GM12878 (cell line): ENCODE results near the gene LASP1. TPM values are rescaled to one million over a fixed set of nuclear protein-coding genes. Genes with fewer than 3 reads are reported as not detected.

ENCODE experiments used
- ATAC-seq: fragments of 200-7000 bp; cut with Tn5 transposase; 3 replicates; pipeline ENCODE4 v1.9.1; 2020; ENCODE audit warnings: mild to moderate bottlenecking, moderate library complexity
- BruUV-seq: library from RNA; stranded (reverse); fragments of 400-500 nt; replicated peaks from 2 replicates; lab custom pipeline; 2021; lab: Mats Ljungman, UMichigan
- CTCF ChIA-PET: fragments of 300-600 bp; sonication (Branson Sonifier 250); formaldehyde crosslinking; extraction: SDS; loops from one replicate; lab custom pipeline; 2021; ENCODE audit warnings: inconsistent platforms; lab: Yijun Ruan, JAX
- POLR2A ChIA-PET: fragments of 350-600 bp; formaldehyde crosslinking; extraction: SDS; loops from one replicate; lab custom pipeline; 2021; ENCODE audit warnings: inconsistent platforms; lab: Charles Lee
- RAD21 ChIA-PET: fragments of 300-600 bp; sonication (Branson Sonifier 250); formaldehyde crosslinking; loops from one replicate; lab custom pipeline; 2023; ENCODE audit warnings: antibody characterized with exemption; ENCODE audit not compliant: unreplicated experiment; lab: Charles Lee
- SMC1A ChIA-PET: fragments of 300-600 bp; sonication (Branson Sonifier 250); formaldehyde crosslinking; loops from one replicate; lab custom pipeline; 2023; ENCODE audit not compliant: unreplicated experiment, uncharacterized antibody; lab: Charles Lee
- DNase-seq: peaks from one replicate; pipeline ENCODE4 v3.0.0-alpha.2; 2011; ENCODE audit warnings: low read depth, low spot score
- FAIRE-seq: peaks from 3 replicates; lab custom pipeline; 2011; peaks lifted over from hg19 to GRCh38; lab: Jason Lieb, UNC
- H2AFZ ChIP-seq: 2 replicates; pipeline ENCODE4 v1.6.0; 2011; ENCODE audit warnings: low read depth, low read length, control low read depth; ENCODE audit not compliant: control insufficient read depth
- H3K27ac ChIP-seq: 2 replicates; pipeline ENCODE4 v1.5.1; 2011; ENCODE audit warnings: control low read depth; ENCODE audit not compliant: control insufficient read depth, insufficient read depth
- H3K27me3 ChIP-seq, 2 experiments: replicated peaks in 1 of 2; 2 replicates each; pipeline versions ENCODE4 v1.6.0 to v1.6.1; 2011; ENCODE audit warnings: low read length in 1 of 2; ENCODE audit not compliant: control insufficient read depth in 2 of 2, insufficient read depth in 2 of 2
- H3K36me3 ChIP-seq, 2 experiments: 2 replicates each; pipeline ENCODE4 v1.5.1; 2011; ENCODE audit warnings: low read length in 1 of 2; ENCODE audit not compliant: control insufficient read depth in 2 of 2, insufficient read depth in 2 of 2
- H3K4me1 ChIP-seq: 2 replicates; pipeline ENCODE4 v1.6.1; 2011; ENCODE audit warnings: mild to moderate bottlenecking, low read length, moderate library complexity, mixed read lengths; ENCODE audit not compliant: control insufficient read depth, insufficient read depth
- H3K4me2 ChIP-seq: 2 replicates; pipeline ENCODE4 v1.6.0; 2011; ENCODE audit warnings: control low read depth; ENCODE audit not compliant: control insufficient read depth, insufficient read depth
- H3K4me3 ChIP-seq: fragments of 200-600 bp; sonication (generic); 2 replicates; pipeline ENCODE4 v1.5.1; 2016
- H3K79me2 ChIP-seq: 2 replicates; pipeline ENCODE4 v1.6.0; 2011; ENCODE audit warnings: low read length; ENCODE audit not compliant: control insufficient read depth, insufficient read depth
- H3K9ac ChIP-seq: 2 replicates; pipeline ENCODE4 v1.8.0; 2011; ENCODE audit warnings: low read length, control low read depth, mixed read lengths; ENCODE audit not compliant: control insufficient read depth, insufficient read depth
- H3K9me3 ChIP-seq: replicated peaks from 3 replicates; pipeline ENCODE4 v1.5.1; 2011; ENCODE audit warnings: mild to moderate bottlenecking, low read length; ENCODE audit not compliant: control insufficient read depth, insufficient read depth
- H4K20me1 ChIP-seq: 2 replicates; pipeline ENCODE4 v1.6.0; 2011; ENCODE audit not compliant: control insufficient read depth, insufficient read depth
- POLR2A ChIP-seq: IDR thresholded peaks from 2 replicates; pipeline ENCODE4 v1.6.1; 2011; ENCODE audit warnings: low read depth, mild to moderate bottlenecking, low read length
- RBBP5 ChIP-seq: fragments of 200-600 bp; sonication (generic); conservative IDR thresholded peaks from 2 replicates; pipeline ENCODE4 v1.6.1; 2016
- USF1 ChIP-seq: IDR thresholded peaks from 2 replicates; pipeline ENCODE4 v1.6.1; 2011; ENCODE audit warnings: borderline replicate concordance, low read depth, mild to moderate bottlenecking, moderate library complexity, mixed read lengths, low read length; ENCODE audit not compliant: insufficient read depth; ENCODE audit errors: extremely low read length
- WGBS: methylation state at CpG from one replicate; pipeline ENCODE4 v1.1.6; 2016; ENCODE audit warnings: low lambda C conversion rate; ENCODE audit not compliant: insufficient replicate concordance, insufficient coverage; ENCODE audit errors: missing lambda C conversion rate; 5-methylcytosine and 5-hydroxymethylcytosine counted together
- in situ Hi-C: fragments of 300-500 bp; cut with MboI; formaldehyde crosslinking; loops from 9 replicates; pipeline ENCODE4 v1.14.3; 2018; ENCODE audit warnings: mixed read lengths
- intact Hi-C: fragments of 100-400 bp; cut with micrococcal nuclease; formaldehyde crosslinking; loops from one replicate; pipeline ENCODE4 v1.14.2; 2022; ENCODE audit not compliant: unreplicated experiment
- polyA plus RNA-seq, 11 experiments: library from polyadenylated mRNA; depleted of rRNA in 4 of 11; unstranded in 6 of 11; stranded (reverse) in 5 of 11; fragments of >200 nt; fragmentation: Nextera tagmentation in 4 of 11; fragmentation: Illumina TruSeq in 1 of 11; extraction: Ambion mirVana in 4 of 11; extraction: Trizol in 1 of 11; gene quantifications; 1 replicate in 1 of 11; 2 replicates in 10 of 11; pipeline versions ENCODE4 v1.2.1 to v1.2.3, GENCODE V29; 2011 to 2016; ENCODE audit warnings: inconsistent platforms in 2 of 11, missing spikeins in 2 of 11, low read depth in 1 of 11
- total RNA-seq, 4 experiments: library from RNA; depleted of rRNA in 3 of 4; stranded (reverse); fragments of >200 nt in 3 of 4; fragmentation: Illumina TruSeq in 1 of 4; extraction: Trizol in 1 of 4; gene quantifications; 2 replicates each; pipeline versions ENCODE4 v1.2.1 to v1.2.3, GENCODE V29; 2013 to 2021

The LASP1 gene
- total and polyA plus RNA-seq, 10 of the 15 experiments (the other 5 are each of a cell fraction or from before 2014, with no cell fraction given), result 21.0 to 114 (median 59.3) TPM

- ATAC-seq, result no peak
- no peaks in the 10 kb centered on the region; the same call in 2 of the 3 replicates for H3K9me3 ChIP-seq
These were observed 27.3 kb downstream of the LASP1 start for GRCh38 chr17:38897176-38897575.

GRCh38 chr17:38897671-38898290 lies 27.9 kb downstream of the LASP1 start:
- Histone ChIP-seq H3K27ac (peak overlapping the region; percentile 96), H3K4me3 (0 out of 2 replicates have a peak overlapping the region, but pooled peaks have one; percentile 28), H3K79me2 (peaks cover 4% of the 10 kb centered on the region), H3K9me3 (no peaks in the 10 kb centered on the region; the same call in 2 of the 3 replicates), H3K36me3 (peaks cover 20 to 27% of the 10 kb centered on the region in 2 experiments), H3K9ac (peak overlapping the region; percentile 75), H3K27me3 (no peaks in the 10 kb centered on the region), H3K4me1 (peaks cover 28% of the 10 kb centered on the region), H3K4me2 (peak overlapping the region; percentile 84), H4K20me1 (no peaks in the 10 kb centered on the region), H2AFZ (no peak overlapping the region)
- 81% methylated on average over 12 of the region's 12 CpGs for WGBS
- in situ Hi-C loops (no loop called here), intact Hi-C loops (no loop called here)
- ChIA-PET RAD21 (interaction anchor here (1.0 to 2.4 kb wide), 3 partner anchors 25 to 85 kb away, joined by 6 to 10 read pairs (median 7); partner anchors contain the start of gene LASP1), POLR2A (interaction anchor here (0.6 to 2.8 kb wide), 4 partner anchors 14 to 44 kb away, joined by 4 to 21 read pairs (median 7); partner anchors contain the start of genes LASP1 and RPL23), CTCF (interaction anchor here (0.9 to 2.0 kb wide), 8 partner anchors 10 to 277 kb away, joined by 3 to 6 read pairs (median 3); partner anchors contain the start of gene LASP1), SMC1A (interaction anchor here (1.0 to 1.9 kb wide), 9 partner anchors 14 to 267 kb away, joined by 3 to 7 read pairs (median 5); partner anchors contain the start of genes LASP1NB and RPL23)
- DNase-seq (no peak), ATAC-seq (no peak; the same call in 2 of the 3 replicates), FAIRE-seq (no peak)
- no TSS peak for BruUV-seq
- TF ChIP-seq RBBP5, result no peak
- TF ChIP-seq POLR2A, result 0 out of 2 replicates have a peak, but pooled peaks have one; percentile 3

More at GRCh38 chr17:38897176-38897575, 27.3 kb downstream of the LASP1 start:
- TF ChIP-seq USF1, result no peak
- H2AFZ ChIP-seq, result no peak overlapping the region
- H4K20me1 ChIP-seq, result no peaks in the 10 kb centered on the region
- H3K4me2 ChIP-seq, result no peak overlapping the region
- no peak overlapping the region for H3K4me3 ChIP-seq
- in situ Hi-C loops, result no loop called here
- peaks cover 4% of the 10 kb centered on the region for H3K79me2 ChIP-seq
- DNase-seq (no peak), FAIRE-seq (no peak)
- SMC1A ChIA-PET, result interaction anchor here (1.6 to 1.7 kb wide), 3 partner anchors 15 to 43 kb away, joined by 6 to 7 read pairs (median 6); partner anchors contain the start of gene RPL23
- 98% methylated on average over 6 of the region's 6 CpGs for WGBS
- H3K27ac ChIP-seq, result no peak overlapping the region
- no peak overlapping the region for H3K9ac ChIP-seq
- intact Hi-C loops, result no loop called here
- peaks cover 28% of the 10 kb centered on the region for H3K4me1 ChIP-seq
- no TSS peak for BruUV-seq
- CTCF ChIA-PET, result interaction anchor here (0.9 to 2.0 kb wide), 4 partner anchors 11 to 277 kb away, joined by 3 to 6 read pairs (median 3); no protein-coding TSS in a partner anchor
- RAD21 ChIA-PET, result interaction anchor here (1.0 to 2.4 kb wide), 3 partner anchors 25 to 86 kb away, joined by 6 to 10 read pairs (median 7); partner anchors contain the start of gene LASP1
- H3K27me3 ChIP-seq, result no peaks in the 10 kb centered on the region
- peaks cover 19 to 33% of the 10 kb centered on the region in 2 experiments for H3K36me3 ChIP-seq
- POLR2A ChIA-PET, result interaction anchor here (0.9 to 2.8 kb wide), 3 partner anchors 27 to 43 kb away, joined by 4 to 21 read pairs (median 10); partner anchors contain the start of genes LASP1 and RPL23
